ENCODE data around the gene BBOX1. TPM values are rescaled to one million over a fixed set of nuclear protein-coding genes. Genes with fewer than 3 reads are reported as not detected.
"Not testable (repeated sequence)": the region's sequence is repeated elsewhere in the genome, so short reads cannot be mapped to it uniquely, and the experiment has no call there.

The BBOX1 gene
- total RNA-seq, 4 donors from 2014 or later = not detected

- ATAC-seq (ENCODE audit: low FRiP score) (no peak), DNase-seq (ENCODE audit: low spot score) (no peak)
- TF ChIP-seq, protein P1, sequence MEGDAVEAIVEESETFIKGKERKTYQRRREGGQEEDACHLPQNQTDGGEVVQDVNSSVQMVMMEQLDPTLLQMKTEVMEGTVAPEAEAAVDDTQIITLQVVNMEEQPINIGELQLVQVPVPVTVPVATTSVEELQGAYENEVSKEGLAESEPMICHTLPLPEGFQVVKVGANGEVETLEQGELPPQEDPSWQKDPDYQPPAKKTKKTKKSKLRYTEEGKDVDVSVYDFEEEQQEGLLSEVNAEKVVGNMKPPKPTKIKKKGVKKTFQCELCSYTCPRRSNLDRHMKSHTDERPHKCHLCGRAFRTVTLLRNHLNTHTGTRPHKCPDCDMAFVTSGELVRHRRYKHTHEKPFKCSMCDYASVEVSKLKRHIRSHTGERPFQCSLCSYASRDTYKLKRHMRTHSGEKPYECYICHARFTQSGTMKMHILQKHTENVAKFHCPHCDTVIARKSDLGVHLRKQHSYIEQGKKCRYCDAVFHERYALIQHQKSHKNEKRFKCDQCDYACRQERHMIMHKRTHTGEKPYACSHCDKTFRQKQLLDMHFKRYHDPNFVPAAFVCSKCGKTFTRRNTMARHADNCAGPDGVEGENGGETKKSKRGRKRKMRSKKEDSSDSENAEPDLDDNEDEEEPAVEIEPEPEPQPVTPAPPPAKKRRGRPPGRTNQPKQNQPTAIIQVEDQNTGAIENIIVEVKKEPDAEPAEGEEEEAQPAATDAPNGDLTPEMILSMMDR (IDR thresholded peaks at IDR 0.05) = no peak
Observed at GRCh38 chr11:27174021-27174420, 133.4 kb downstream of the BBOX1 start.

GRCh38 chr11:27174672-27175210 lies 134.1 kb downstream of the BBOX1 start:
- ATAC-seq (ENCODE audit: low FRiP score) (no peak), DNase-seq (ENCODE audit: low spot score) (no peak)
- TF ChIP-seq, protein P1 (IDR thresholded peaks at IDR 0.05) = no peak

DNA sequence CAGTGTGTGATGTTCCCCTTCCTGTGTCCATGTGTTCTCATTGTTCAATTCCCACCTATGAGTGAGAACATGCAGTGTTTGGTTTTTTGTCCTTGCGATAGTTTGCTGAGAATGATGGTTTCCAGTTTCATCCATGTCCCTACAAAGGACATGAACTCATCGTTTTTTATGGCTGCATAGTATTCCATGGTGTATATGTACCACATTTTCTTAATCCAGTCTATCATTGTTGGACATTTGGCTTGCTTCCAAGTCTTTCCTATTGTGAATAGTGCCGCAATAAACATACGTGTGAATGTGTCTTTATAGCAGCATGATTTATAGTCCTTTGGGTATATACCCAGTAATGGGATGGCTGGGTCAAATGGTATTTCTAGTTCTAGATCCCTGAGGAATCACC lies 134.9 kb downstream of the BBOX1 start:
- not testable (repeated sequence) for DNase-seq (ENCODE audit: low spot score); ATAC-seq (ENCODE audit: low FRiP score)

Other genes with a start within 250 kb of the BBOX1 start
- gene FIBIN, start 46.7 kb upstream of the BBOX1 start, total RNA-seq = 10 to 100 TPM in 3 of 4 donors, 1 to 10 TPM in 1; 8.9 to 31.8 (median 24.8) TPM